HG03460 (cell line): Measurements from ENCODE around the gene C11orf24.
"Not testable (repeated sequence)": the region's sequence is repeated elsewhere in the genome, so short reads cannot be mapped to it uniquely, and the experiment has no call there.

Experiments
- ATAC-seq: cut with Tn5 transposase; IDR thresholded peaks from one replicate; pipeline ENCODE4 v1.9.1; 2021; ENCODE audit not compliant: unreplicated experiment

Gene C11orf24

DNA sequence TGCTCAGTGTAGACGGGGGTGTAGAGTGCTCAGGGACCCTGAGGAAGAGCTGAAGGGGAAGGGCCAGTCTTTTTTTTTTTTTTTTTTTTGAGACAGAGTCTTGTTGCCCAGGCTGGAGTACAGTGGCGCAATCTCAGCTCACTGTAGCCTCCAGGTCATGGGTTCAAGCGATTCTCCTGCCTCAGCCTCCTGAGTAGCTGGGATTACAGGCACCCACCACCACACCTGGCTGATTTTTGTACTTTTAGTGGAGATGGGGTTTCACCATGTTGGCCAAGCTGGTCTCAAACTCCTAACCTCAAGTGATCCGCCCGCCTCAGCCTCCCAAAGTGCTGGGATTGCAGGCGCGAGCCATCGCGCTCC is 27.7 kb upstream of the C11orf24 start:
- not testable (repeated sequence) for ATAC-seq

- ATAC-seq, result no peak
These were observed 27.1 kb upstream of the C11orf24 start for GRCh38 chr11:68298659-68299516.

GRCh38 chr11:68297812-68298658 is 26.3 kb upstream of the C11orf24 start:
- ATAC-seq, result no peak

- ATAC-seq, result no peak
These were observed 25.7 kb upstream of the C11orf24 start for GRCh38 chr11:68297494-68297811.

GRCh38 chr11:68297052-68297378 is 25.2 kb upstream of the C11orf24 start:
- ATAC-seq, result no peak

- ATAC-seq, result no peak
These were observed 24.7 kb upstream of the C11orf24 start for GRCh38 chr11:68296344-68297051.

GRCh38 chr11:68295940-68296339 is 24.2 kb upstream of the C11orf24 start:
- ATAC-seq, result no peak

DNA sequence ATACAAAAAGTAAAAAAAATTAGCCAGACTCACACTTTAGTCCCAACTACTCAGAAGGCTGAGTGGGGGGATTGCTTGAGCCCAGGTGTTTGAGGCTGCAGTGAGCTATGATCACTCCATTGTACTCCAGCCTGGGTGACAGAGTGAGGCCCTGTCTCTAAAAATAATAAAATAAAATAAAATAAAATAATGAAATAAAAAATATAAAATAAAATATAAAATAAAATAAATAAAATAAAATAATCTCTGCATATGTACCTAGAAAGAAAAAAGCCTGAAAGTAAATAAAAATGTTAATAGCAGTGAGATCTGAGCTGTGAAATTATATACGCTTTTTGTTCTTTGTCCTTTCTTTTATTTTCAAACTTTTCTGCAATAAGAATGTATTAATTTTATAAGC is 23.5 kb upstream of the C11orf24 start:
- ATAC-seq, result no peak

DNA sequence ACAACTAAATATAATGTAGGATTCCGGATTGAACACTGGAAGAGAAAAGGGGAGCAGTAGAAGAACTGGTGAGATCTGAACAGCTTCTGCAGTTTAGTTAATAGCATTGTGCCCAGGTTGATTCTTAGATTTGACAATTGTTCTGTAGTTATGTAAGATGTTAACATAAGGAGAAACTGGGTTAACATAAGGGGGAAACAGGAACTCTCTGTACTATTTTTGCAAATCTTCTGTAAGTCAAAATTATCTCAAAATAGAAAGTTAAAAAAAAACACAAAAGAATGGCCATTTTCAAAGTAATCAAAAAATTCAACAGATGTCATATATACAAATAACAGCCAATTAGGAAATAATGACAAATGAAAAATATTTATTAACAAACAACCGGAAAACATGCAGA is 21.9 kb upstream of the C11orf24 start:
- no peak for ATAC-seq

GRCh38 chr11:68289456-68289855 is 17.7 kb upstream of the C11orf24 start:
- ATAC-seq, result no peak

GRCh38 chr11:68287419-68287818 is 15.6 kb upstream of the C11orf24 start:
- ATAC-seq, result no peak

DNA sequence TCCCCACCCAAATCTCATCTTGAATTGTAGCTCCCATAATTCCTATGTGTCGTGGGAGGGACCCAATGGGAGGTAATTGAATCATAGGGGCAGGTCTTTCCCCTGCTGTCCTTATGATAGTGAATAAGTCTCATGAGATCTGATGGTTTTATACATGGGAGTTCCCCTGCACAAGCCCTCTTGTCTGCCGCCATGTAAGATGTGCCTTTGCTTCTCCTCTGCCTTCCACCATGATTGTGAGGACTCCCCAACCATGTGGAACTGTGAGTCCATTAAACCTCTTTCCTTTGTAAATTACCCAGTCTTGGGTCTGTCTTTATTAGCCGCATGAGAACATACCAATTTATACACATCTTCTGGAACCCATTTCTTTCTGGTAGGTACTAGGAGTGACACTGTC is 12.8 kb upstream of the C11orf24 start:
- ATAC-seq, result not testable (repeated sequence)

- no peak for ATAC-seq
These were observed 11.1 kb upstream of the C11orf24 start for GRCh38 chr11:68282861-68283230.

GRCh38 chr11:68282141-68282860 is 10.5 kb upstream of the C11orf24 start:
- peak; percentile 82 for ATAC-seq

DNA sequence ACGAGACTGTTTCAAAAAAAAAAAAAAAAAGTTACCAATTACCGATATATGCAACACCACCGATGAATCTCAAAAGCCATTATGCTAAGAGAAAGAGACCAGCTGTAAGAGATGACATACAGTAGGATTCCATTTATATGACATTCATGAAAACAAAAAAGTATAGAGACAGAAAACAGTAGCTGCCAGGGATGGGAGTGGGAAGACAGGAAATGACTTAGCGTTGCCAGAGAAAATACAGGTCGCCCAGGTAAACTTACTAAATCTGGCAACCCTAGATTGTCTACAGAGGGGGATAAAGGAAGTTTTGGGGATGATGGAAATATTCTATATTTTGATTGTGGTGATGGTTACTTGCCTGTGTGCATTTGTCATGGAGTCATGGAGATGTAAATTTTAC is 7.9 kb upstream of the C11orf24 start:
- ATAC-seq, result no peak

- ATAC-seq, result no peak
These were observed 5.1 kb upstream of the C11orf24 start for GRCh38 chr11:68276861-68277260.

DNA sequence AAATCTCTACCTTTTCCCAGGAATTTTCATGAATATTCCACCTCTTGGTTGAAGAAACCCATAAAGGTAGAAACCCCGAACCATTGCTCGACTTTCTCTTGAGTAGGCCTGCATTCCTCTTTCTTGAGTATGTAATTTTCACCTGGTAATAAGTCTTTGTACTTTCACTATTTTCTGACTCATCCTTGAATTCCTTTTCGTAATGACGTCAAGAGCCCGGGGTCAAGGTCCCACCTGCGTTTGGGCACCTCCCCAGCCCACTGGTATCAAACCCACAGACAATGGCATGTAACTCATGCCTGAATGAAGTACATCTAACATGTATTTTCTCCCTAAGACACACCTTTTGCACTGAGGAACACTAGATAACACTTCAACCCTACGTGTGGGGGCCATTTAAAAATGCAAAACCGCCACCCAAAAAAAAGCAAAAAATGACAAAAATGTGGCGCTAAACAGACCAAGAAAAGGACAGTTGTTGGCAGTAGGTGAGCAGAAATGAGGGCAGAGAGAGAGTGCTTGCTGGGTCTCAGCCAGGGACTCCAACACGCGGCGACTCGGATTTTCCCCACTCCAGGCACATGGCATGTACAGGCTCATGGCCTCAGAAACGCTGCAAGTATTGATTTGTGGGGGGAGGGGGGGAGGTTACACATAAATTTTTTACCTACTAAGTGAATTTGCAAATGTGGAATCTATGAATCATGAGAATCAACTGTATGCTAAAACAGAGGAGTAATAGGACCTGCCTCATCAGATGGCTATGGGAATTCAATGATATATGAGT is 4.1 kb upstream of the C11orf24 start:
- ATAC-seq, result no peak

GRCh38 chr11:68274306-68274705 is 2.5 kb upstream of the C11orf24 start:
- no peak for ATAC-seq

GRCh38 chr11:68273026-68273738 is 1.4 kb upstream of the C11orf24 start:
- ATAC-seq, result no peak
